PFSK-1 (cell line): ENCODE data around the gene EPHA8.

Experiments used
- POLR2AphosphoS5 ChIP-seq: IDR thresholded peaks from 2 replicates; pipeline ENCODE4 v1.6.1; 2012; ENCODE audit warnings: low read depth, mild to moderate bottlenecking, control low read depth, low read length, moderate library complexity
- REST ChIP-seq, 2 experiments: IDR thresholded peaks; 2 replicates each; pipeline versions ENCODE4 v1.6.1 to v1.8.0; 2011 to 2012; ENCODE audit warnings: low read depth in 2 of 2, low read length in 2 of 2, control low read depth in 1 of 2, inconsistent platforms in 1 of 2, mild to moderate bottlenecking in 1 of 2, moderate library complexity in 1 of 2; ENCODE audit not compliant: insufficient read depth in 1 of 2
- TAF1 ChIP-seq: IDR thresholded peaks from 2 replicates; pipeline ENCODE4 v1.6.1; 2012; ENCODE audit warnings: low read length, control low read depth, borderline replicate concordance; ENCODE audit not compliant: insufficient read depth

DNA sequence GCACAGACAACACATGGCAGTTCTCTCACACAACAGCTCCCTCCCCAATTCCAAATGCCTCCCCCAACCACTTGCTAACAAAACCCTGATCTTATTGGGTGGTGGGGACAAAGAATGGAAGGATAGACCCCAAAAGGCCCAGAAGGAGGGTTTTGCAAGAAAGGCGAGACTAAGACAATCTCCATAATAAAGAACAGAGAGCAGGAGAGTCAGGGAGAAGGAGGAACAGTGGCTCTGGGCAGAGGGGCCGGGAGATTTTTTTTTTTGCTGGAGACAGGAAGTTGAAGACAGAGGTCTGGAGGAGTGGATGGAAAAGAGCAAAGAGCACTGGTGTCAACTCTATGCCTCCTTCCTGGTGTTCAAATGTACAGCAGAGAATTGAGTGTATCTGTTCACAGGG lies 66.6 kb downstream of the EPHA8 start:
- no peak for TF ChIP-seq TAF1
- no peak for TF ChIP-seq POLR2AphosphoS5
- no peak for TF ChIP-seq REST (IDR thresholded peaks at IDR 0.05; ENCODE audit: insufficient read depth in 1 of 2, low read depth in 2 of 2, low read length in 2 of 2)
